ENCODE results near the gene EPHB6.

The EPHB6 gene

DNA sequence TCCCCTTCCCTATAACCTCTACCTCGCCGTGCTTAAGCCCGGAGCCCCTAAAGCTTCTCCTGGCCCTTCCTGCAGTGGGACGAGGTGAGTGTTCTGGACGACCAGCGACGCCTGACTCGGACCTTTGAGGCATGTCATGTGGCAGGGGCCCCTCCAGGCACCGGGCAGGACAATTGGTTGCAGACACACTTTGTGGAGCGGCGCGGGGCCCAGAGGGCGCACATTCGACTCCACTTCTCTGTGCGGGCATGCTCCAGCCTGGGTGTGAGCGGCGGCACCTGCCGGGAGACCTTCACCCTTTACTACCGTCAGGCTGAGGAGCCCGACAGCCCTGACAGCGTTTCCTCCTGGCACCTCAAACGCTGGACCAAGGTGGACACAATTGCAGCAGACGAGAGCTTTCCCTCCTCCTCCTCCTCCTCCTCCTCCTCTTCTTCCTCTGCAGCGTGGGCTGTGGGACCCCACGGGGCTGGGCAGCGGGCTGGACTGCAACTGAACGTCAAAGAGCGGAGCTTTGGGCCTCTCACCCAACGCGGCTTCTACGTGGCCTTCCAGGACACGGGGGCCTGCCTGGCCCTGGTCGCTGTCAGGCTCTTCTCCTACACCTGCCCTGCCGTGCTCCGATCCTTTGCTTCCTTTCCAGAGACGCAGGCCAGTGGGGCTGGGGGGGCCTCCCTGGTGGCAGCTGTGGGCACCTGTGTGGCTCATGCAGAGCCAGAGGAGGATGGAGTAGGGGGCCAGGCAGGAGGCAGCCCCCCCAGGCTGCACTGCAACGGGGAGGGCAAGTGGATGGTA, 9.2 kb downstream of the EPHB6 start:
- H3K4me3 ChIP-seq (ENCODE audit: low read length): no peak overlapping the region
- TF ChIP-seq, protein P1, sequence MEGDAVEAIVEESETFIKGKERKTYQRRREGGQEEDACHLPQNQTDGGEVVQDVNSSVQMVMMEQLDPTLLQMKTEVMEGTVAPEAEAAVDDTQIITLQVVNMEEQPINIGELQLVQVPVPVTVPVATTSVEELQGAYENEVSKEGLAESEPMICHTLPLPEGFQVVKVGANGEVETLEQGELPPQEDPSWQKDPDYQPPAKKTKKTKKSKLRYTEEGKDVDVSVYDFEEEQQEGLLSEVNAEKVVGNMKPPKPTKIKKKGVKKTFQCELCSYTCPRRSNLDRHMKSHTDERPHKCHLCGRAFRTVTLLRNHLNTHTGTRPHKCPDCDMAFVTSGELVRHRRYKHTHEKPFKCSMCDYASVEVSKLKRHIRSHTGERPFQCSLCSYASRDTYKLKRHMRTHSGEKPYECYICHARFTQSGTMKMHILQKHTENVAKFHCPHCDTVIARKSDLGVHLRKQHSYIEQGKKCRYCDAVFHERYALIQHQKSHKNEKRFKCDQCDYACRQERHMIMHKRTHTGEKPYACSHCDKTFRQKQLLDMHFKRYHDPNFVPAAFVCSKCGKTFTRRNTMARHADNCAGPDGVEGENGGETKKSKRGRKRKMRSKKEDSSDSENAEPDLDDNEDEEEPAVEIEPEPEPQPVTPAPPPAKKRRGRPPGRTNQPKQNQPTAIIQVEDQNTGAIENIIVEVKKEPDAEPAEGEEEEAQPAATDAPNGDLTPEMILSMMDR (IDR thresholded peaks at IDR 0.05; ENCODE audit: insufficient read depth, low read depth, low read length, missing control alignments): no peak
- no peak for DNase-seq (ENCODE audit: low read depth)

DNA sequence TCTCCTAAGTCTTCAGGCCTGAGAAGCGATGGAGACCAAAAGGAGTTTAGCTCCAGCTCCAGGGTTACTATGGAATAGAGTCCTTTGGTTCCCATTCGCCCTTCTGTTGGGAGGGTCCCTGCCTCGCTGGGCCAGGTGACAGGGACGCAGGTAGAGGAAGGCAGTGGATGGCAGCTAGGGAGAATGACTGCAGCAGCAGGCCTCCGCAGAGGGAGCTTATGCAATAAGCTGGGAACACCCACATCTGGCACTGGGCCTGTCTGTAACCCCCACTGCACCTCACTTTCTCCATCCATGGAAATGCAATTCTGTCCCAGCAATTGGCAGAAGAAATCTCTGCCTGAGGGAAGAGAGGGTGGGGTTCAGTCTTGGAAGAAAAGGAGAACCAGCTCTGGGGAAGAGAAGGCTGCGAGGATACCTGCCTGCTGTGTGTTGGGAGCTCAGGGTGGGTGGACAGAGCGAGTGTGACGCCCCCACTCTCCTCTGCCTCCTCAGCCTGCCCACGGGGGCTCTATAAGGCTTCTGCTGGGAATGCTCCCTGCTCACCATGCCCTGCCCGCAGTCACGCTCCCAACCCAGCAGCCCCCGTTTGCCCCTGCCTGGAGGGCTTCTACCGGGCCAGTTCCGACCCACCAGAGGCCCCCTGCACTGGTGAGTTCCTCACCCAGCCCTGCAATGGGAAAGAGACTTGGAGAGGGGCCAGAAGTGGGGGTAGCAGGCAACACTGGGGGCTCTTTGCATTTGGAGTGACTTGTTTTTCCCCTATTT, 10.3 kb downstream of the EPHB6 start:
- H3K4me3 ChIP-seq (ENCODE audit: low read length): no peak overlapping the region
- no peak for DNase-seq (ENCODE audit: low read depth)
- TF ChIP-seq, protein P1 (IDR thresholded peaks at IDR 0.05; ENCODE audit: insufficient read depth, low read depth, low read length, missing control alignments): no peak

DNA sequence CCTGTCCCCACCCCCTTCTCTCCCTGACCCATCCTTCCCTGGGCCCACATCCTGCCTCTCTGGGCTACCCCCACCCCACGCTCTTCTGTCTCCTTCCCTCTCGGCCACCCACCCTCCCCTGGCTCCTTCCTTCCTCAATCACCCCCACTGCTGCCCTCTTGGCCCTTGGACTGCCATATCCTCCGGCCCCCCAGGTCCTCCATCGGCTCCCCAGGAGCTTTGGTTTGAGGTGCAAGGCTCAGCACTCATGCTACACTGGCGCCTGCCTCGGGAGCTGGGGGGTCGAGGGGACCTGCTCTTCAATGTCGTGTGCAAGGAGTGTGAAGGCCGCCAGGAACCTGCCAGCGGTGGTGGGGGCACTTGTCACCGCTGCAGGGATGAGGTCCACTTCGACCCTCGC, 10.9 kb downstream of the EPHB6 start:
- H3K4me3 ChIP-seq (ENCODE audit: low read length): no peak overlapping the region
- TF ChIP-seq, protein P1 (IDR thresholded peaks at IDR 0.05; ENCODE audit: insufficient read depth, low read depth, low read length, missing control alignments): no peak
- no peak for DNase-seq (ENCODE audit: low read depth)

DNA sequence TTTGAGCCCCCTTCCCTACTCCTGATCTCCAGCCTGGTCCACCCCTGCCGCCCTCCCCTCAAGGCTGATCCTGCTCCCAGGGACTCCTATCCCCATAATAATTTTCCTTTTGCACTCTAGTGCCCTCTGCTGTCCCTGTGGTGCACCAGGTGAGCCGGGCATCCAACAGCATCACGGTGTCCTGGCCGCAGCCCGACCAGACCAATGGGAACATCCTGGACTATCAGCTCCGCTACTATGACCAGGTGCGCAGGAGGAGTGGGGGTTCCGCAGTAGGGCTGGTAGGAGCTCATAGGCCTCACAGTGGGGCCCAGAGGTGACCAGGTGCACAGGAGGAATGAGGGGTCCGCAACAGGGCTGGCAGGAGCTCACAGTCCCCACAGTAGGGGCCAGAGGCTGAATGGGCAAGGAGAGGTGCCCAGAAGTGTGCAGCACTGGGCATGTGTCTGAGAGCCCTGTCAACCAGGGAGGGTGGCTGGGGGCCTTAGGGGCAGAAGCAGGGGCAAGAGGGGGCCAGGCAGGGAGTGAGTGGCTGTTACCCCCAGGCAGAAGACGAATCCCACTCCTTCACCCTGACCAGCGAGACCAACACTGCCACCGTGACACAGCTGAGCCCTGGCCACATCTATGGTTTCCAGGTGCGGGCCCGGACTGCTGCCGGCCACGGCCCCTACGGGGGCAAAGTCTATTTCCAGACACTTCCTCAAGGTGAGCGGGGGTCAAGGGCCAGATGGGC, 11.7 kb downstream of the EPHB6 start:
- TF ChIP-seq, protein P1 (IDR thresholded peaks at IDR 0.05; ENCODE audit: insufficient read depth, low read depth, low read length, missing control alignments): peak; percentile 63
- no peak for DNase-seq (ENCODE audit: low read depth)
- H3K4me3 ChIP-seq (ENCODE audit: low read length): no peak overlapping the region

DNA sequence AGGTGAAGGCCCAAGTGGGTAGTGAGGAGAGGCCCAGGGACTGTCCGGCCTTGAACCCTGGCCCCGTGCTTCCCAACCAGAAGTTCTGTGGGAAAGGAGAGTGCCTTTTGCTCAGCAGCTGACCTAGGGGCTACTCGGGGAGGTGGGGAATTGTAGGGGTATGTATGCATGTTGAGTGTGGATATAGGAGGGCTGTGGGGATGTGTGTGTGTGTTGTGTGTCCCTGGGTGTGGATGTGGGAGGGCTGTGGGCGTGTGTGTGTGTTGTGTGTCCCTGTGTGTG, 12.2 kb downstream of the EPHB6 start:
- DNase-seq (ENCODE audit: low read depth): no peak
- TF ChIP-seq, protein P1 (IDR thresholded peaks at IDR 0.05; ENCODE audit: insufficient read depth, low read depth, low read length, missing control alignments): no peak
- H3K4me3 ChIP-seq (ENCODE audit: low read length): no peak overlapping the region

DNA sequence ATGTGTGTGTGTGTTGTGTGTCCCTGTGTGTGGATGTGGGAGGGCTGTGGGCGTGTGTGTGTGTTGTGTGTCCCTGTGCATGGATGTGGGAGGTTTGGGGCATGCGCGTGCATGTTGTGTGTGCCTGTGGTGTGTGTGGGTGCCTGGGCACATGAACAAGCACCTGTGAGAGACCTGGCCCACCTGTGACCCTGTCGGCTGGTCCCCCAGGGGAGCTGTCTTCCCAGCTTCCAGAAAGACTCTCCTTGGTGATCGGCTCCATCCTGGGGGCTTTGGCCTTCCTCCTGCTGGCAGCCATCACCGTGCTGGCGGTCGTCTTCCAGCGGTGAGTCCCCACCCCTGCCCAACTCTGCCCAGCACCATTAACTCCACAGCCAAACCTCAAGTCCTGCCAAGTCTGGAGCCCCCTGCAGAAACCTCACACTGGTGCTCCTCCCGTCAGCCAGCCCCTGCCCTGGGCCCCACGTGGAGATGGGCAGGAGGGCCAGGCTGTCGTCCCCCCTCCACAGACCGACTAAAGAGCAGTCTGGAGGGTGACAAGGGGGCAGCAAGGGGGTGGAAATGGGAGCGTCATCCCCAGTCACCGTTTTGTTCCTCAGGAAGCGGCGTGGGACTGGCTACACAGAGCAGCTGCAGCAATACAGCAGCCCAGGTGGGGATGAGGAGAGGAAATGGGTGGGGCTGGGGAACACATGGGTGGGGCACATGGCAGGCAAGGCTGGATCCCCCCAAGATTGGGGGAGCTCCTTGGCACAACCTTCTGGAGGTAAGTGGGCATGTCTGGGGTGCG, 12.7 kb downstream of the EPHB6 start:
- no peak overlapping the region for H3K4me3 ChIP-seq (ENCODE audit: low read length)
- DNase-seq (ENCODE audit: low read depth): no peak
- TF ChIP-seq, protein P1 (IDR thresholded peaks at IDR 0.05; ENCODE audit: insufficient read depth, low read depth, low read length, missing control alignments): no peak

All from epithelial cell of esophagus (primary cell).